GM12878 (cell line): ENCODE data around the gene TIFAB. TPM values are rescaled to one million over a fixed set of nuclear protein-coding genes. Genes with fewer than 3 reads are reported as not detected.

Source experiments
- BMI1 ChIP-seq: fragments of 450-650 bp; IDR thresholded peaks from 2 replicates; pipeline ENCODE4 v1.6.1; 2016; ENCODE audit warnings: mild to moderate bottlenecking, moderate library complexity, borderline replicate concordance
- BRCA1 ChIP-seq: IDR thresholded peaks from 2 replicates; pipeline ENCODE4 v1.6.1; 2011; ENCODE audit warnings: low read depth, low read length, improper control_type of control experiment
- CREM ChIP-seq: IDR thresholded peaks from 2 replicates; pipeline ENCODE4 v1.6.1; 2014; ENCODE audit warnings: antibody characterized with exemption, low read depth
- EZH2 ChIP-seq: IDR thresholded peaks from 2 replicates; pipeline ENCODE4 v1.6.1; 2012; ENCODE audit warnings: low read depth, mild to moderate bottlenecking, control low read depth, inconsistent platforms, low read length, borderline replicate concordance; ENCODE audit not compliant: control insufficient read depth
- FOXK2 ChIP-seq: fragments of 450-650 bp; IDR thresholded peaks from 2 replicates; pipeline ENCODE4 v1.6.1; 2017; ENCODE audit warnings: mild to moderate bottlenecking, moderate library complexity
- HDAC6 ChIP-seq: fragments of 200-600 bp; sonication (generic); IDR thresholded peaks from one replicate; pipeline ENCODE4 v1.8.0; 2017; ENCODE audit warnings: antibody characterized with exemption; ENCODE audit not compliant: unreplicated experiment
- KAT2A ChIP-seq: conservative IDR thresholded peaks from 2 replicates; pipeline ENCODE4 v1.6.1; 2011; ENCODE audit warnings: low read depth, low read length; ENCODE audit not compliant: control insufficient read depth
- NFIC ChIP-seq: IDR thresholded peaks from 2 replicates; pipeline ENCODE4 v1.6.1; 2012; ENCODE audit warnings: low read depth, mild to moderate bottlenecking, inconsistent platforms, low read length, moderate library complexity
- NRF1 ChIP-seq: conservative IDR thresholded peaks from 2 replicates; pipeline ENCODE4 v1.6.1; 2011; ENCODE audit warnings: mild to moderate bottlenecking, low read depth, low read length, improper control_type of control experiment
- PAX8 ChIP-seq: fragments of 450-650 bp; IDR thresholded peaks from 2 replicates; pipeline ENCODE4 v1.6.1; 2017; ENCODE audit warnings: mild to moderate bottlenecking, moderate library complexity
- RCOR1 ChIP-seq: conservative IDR thresholded peaks from 2 replicates; pipeline ENCODE4 v1.6.1; 2012; ENCODE audit warnings: low read depth, low read length, improper control_type of control experiment
- SMAD5 ChIP-seq: IDR thresholded peaks from 2 replicates; pipeline ENCODE4 v1.6.1; 2016; ENCODE audit warnings: antibody characterized with exemption, low read depth
- TARDBP ChIP-seq: IDR thresholded peaks from 2 replicates; pipeline ENCODE4 v1.6.1; 2016; ENCODE audit warnings: borderline replicate concordance
- TCF3 ChIP-seq: IDR thresholded peaks from 2 replicates; pipeline ENCODE4 v1.6.1; 2012; ENCODE audit warnings: low read depth, mild to moderate bottlenecking, low read length, borderline replicate concordance; ENCODE audit not compliant: insufficient read depth
- ZBED1 ChIP-seq: IDR thresholded peaks from 2 replicates; pipeline ENCODE4 v1.6.1; 2016; ENCODE audit warnings: borderline replicate concordance
- ZNF274 ChIP-seq: IDR thresholded peaks from one replicate; pipeline ENCODE4 v1.8.0; 2011; ENCODE audit not compliant: insufficient read length, insufficient read depth
- polyA plus RNA-seq, 11 experiments: library from polyadenylated mRNA; depleted of rRNA in 4 of 11; unstranded in 6 of 11; stranded (reverse) in 5 of 11; fragments of >200 nt; fragmentation: Nextera tagmentation in 4 of 11; fragmentation: Illumina TruSeq in 1 of 11; extraction: Ambion mirVana in 4 of 11; extraction: Trizol in 1 of 11; gene quantifications; 1 replicate in 1 of 11; 2 replicates in 10 of 11; pipeline versions ENCODE4 v1.2.1 to v1.2.3, GENCODE V29; 2011 to 2016; ENCODE audit warnings: inconsistent platforms in 2 of 11, missing spikeins in 2 of 11, low read depth in 1 of 11
- total RNA-seq, 4 experiments: library from RNA; depleted of rRNA in 3 of 4; stranded (reverse); fragments of >200 nt in 3 of 4; fragmentation: Illumina TruSeq in 1 of 4; extraction: Trizol in 1 of 4; gene quantifications; 2 replicates each; pipeline versions ENCODE4 v1.2.1 to v1.2.3, GENCODE V29; 2013 to 2021
- TF ChIP-seq, protein P1 (sequence below), 3 experiments: IDR thresholded peaks in 2 of 3; conservative IDR thresholded peaks in 1 of 3; 2 replicates each; pipeline ENCODE4 v1.5.1; 2011; ENCODE audit warnings: low read depth in 3 of 3, low read length in 3 of 3, mild to moderate bottlenecking in 3 of 3, control low read depth in 2 of 3, moderate library complexity in 2 of 3, inconsistent platforms in 1 of 3, mixed read lengths in 1 of 3; ENCODE audit not compliant: control insufficient read depth in 2 of 3, insufficient read depth in 1 of 3; ENCODE audit errors: extremely low read depth in 1 of 3
- TF ChIP-seq, protein P2 (sequence below): IDR thresholded peaks from 2 replicates; pipeline ENCODE4 v1.6.1; 2012; ENCODE audit warnings: low read length, inconsistent platforms
- TF ChIP-seq, protein P3 (sequence below): fragments of 450-650 bp; IDR thresholded peaks from 2 replicates; pipeline ENCODE4 v1.6.1; 2017; ENCODE audit warnings: mild to moderate bottlenecking, moderate library complexity
- TF ChIP-seq, protein P4 (sequence below): IDR thresholded peaks from 2 replicates; pipeline ENCODE4 v1.6.1; 2012; ENCODE audit warnings: low read depth, low read length, improper control_type of control experiment
- TF ChIP-seq, protein P5 (sequence below): IDR thresholded peaks from 2 replicates; pipeline ENCODE4 v1.6.1; 2012; ENCODE audit warnings: low read depth, low read length, improper control_type of control experiment

TIFAB gene
- total and polyA plus RNA-seq, 10 of the 15 experiments (the other 5 are each of a cell fraction or from before 2014, with no cell fraction given) = not detected

DNA sequence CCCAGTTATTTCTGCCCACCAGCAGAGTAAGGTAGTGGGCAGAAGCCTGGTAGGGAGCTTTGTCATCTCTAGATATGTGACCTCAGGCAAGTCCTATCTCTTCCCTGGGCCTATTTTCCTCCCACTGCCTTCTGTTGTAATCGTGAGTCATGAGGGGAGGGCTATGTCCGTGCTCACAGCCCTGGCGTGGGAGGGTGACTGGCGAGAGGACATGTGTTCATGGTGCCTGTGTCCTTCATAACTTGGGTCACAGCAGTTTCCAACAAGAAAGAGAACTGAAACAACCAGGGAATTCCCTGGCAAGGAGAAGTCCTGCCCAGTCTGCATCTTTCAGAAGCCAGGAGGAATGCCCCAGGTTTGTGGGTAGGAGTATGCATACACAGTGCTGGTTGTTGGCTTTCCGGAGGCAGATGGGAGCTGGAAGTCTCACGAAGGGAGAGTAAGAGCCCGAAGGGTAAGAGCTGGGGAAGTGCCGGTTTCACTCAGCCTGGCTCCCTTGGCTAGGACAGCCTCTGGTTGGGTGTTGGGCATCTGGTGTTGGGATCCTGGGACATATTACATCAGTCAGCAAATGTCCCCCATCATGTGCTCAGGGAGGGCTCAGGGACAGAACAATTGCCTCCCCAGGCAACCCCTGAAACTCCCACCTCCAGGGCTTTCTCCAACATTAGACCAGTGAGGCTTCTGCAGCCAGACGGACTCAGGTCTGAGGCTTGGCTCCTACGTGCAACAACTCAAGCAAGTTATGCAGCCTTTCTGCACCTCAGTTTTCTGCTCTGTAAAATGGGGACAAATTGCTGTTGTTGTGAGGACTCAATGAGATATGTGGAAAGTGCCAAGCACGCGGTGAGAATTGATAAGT, 4.3 kb upstream of the TIFAB start (continued):
- TF ChIP-seq, protein P1, sequence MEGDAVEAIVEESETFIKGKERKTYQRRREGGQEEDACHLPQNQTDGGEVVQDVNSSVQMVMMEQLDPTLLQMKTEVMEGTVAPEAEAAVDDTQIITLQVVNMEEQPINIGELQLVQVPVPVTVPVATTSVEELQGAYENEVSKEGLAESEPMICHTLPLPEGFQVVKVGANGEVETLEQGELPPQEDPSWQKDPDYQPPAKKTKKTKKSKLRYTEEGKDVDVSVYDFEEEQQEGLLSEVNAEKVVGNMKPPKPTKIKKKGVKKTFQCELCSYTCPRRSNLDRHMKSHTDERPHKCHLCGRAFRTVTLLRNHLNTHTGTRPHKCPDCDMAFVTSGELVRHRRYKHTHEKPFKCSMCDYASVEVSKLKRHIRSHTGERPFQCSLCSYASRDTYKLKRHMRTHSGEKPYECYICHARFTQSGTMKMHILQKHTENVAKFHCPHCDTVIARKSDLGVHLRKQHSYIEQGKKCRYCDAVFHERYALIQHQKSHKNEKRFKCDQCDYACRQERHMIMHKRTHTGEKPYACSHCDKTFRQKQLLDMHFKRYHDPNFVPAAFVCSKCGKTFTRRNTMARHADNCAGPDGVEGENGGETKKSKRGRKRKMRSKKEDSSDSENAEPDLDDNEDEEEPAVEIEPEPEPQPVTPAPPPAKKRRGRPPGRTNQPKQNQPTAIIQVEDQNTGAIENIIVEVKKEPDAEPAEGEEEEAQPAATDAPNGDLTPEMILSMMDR (IDR thresholded peaks at IDR 0.05 in 2 of 3, conservative IDR thresholded peaks at IDR 0.05 in 1 of 3; ENCODE audit: control insufficient read depth in 2 of 3, extremely low read depth in 1 of 3, insufficient read depth in 1 of 3, low read depth in 3 of 3, low read length in 3 of 3) = no peak
- TF ChIP-seq EZH2 = no peak
- TF ChIP-seq, protein P2, sequence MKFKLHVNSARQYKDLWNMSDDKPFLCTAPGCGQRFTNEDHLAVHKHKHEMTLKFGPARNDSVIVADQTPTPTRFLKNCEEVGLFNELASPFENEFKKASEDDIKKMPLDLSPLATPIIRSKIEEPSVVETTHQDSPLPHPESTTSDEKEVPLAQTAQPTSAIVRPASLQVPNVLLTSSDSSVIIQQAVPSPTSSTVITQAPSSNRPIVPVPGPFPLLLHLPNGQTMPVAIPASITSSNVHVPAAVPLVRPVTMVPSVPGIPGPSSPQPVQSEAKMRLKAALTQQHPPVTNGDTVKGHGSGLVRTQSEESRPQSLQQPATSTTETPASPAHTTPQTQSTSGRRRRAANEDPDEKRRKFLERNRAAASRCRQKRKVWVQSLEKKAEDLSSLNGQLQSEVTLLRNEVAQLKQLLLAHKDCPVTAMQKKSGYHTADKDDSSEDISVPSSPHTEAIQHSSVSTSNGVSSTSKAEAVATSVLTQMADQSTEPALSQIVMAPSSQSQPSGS = peak; percentile 11; the same call in 1 of the 2 replicates
- no peak for TF ChIP-seq ZNF274
- TF ChIP-seq, protein P3, sequence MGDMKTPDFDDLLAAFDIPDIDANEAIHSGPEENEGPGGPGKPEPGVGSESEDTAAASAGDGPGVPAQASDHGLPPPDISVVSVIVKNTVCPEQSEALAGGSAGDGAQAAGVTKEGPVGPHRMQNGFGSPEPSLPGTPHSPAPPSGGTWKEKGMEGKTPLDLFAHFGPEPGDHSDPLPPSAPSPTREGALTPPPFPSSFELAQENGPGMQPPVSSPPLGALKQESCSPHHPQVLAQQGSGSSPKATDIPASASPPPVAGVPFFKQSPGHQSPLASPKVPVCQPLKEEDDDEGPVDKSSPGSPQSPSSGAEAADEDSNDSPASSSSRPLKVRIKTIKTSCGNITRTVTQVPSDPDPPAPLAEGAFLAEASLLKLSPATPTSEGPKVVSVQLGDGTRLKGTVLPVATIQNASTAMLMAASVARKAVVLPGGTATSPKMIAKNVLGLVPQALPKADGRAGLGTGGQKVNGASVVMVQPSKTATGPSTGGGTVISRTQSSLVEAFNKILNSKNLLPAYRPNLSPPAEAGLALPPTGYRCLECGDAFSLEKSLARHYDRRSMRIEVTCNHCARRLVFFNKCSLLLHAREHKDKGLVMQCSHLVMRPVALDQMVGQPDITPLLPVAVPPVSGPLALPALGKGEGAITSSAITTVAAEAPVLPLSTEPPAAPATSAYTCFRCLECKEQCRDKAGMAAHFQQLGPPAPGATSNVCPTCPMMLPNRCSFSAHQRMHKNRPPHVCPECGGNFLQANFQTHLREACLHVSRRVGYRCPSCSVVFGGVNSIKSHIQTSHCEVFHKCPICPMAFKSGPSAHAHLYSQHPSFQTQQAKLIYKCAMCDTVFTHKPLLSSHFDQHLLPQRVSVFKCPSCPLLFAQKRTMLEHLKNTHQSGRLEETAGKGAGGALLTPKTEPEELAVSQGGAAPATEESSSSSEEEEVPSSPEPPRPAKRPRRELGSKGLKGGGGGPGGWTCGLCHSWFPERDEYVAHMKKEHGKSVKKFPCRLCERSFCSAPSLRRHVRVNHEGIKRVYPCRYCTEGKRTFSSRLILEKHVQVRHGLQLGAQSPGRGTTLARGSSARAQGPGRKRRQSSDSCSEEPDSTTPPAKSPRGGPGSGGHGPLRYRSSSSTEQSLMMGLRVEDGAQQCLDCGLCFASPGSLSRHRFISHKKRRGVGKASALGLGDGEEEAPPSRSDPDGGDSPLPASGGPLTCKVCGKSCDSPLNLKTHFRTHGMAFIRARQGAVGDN = no peak
- TF ChIP-seq NFIC = peak; percentile 73; the same call in 1 of the 2 replicates
- TF ChIP-seq CREM = peak; percentile 69; the same call in 1 of the 2 replicates
- TF ChIP-seq, protein P4, sequence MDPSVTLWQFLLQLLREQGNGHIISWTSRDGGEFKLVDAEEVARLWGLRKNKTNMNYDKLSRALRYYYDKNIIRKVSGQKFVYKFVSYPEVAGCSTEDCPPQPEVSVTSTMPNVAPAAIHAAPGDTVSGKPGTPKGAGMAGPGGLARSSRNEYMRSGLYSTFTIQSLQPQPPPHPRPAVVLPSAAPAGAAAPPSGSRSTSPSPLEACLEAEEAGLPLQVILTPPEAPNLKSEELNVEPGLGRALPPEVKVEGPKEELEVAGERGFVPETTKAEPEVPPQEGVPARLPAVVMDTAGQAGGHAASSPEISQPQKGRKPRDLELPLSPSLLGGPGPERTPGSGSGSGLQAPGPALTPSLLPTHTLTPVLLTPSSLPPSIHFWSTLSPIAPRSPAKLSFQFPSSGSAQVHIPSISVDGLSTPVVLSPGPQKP = no peak
- TF ChIP-seq, protein P5, sequence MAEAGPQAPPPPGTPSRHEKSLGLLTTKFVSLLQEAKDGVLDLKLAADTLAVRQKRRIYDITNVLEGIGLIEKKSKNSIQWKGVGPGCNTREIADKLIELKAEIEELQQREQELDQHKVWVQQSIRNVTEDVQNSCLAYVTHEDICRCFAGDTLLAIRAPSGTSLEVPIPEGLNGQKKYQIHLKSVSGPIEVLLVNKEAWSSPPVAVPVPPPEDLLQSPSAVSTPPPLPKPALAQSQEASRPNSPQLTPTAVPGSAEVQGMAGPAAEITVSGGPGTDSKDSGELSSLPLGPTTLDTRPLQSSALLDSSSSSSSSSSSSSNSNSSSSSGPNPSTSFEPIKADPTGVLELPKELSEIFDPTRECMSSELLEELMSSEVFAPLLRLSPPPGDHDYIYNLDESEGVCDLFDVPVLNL = no peak
- TF ChIP-seq FOXK2 = no peak
- no peak for TF ChIP-seq ZBED1
- no peak; the same call in 1 of the 2 replicates for TF ChIP-seq BMI1
- no peak for TF ChIP-seq KAT2A
- TF ChIP-seq BRCA1 = no peak
- TF ChIP-seq HDAC6 = no peak
- no peak for TF ChIP-seq SMAD5
- TF ChIP-seq TCF3 = no peak
- TF ChIP-seq PAX8 = no peak
- TF ChIP-seq NRF1 = no peak
- TF ChIP-seq RCOR1 = no peak
- TF ChIP-seq TARDBP = no peak
